OCI-LY7 (cell line): Measurements from ENCODE around the gene REN.

Experiments used
- CTCF ChIP-seq: fragments of 200-600 bp; sonication (generic); conservative IDR thresholded peaks from 2 replicates; pipeline ENCODE4 v1.5.1; 2014; ENCODE audit warnings: mild to moderate bottlenecking, antibody characterized with exemption, low read length, moderate library complexity, mixed read lengths
- EZH2phosphoT487 ChIP-seq: fragments of 200-600 bp; sonication (generic); IDR thresholded peaks from 2 replicates; pipeline ENCODE4 v1.6.1; 2018; ENCODE audit warnings: low read depth, borderline replicate concordance, mild to moderate bottlenecking, mixed run types, antibody characterized with exemption, low read length, moderate library complexity, mixed read lengths

GRCh38 chr1:204204944-204205343, 38.8 kb upstream of the REN start:
- no peak for TF ChIP-seq CTCF
- TF ChIP-seq EZH2phosphoT487, result no peak
